Measurements from ENCODE around the gene NLRP1. TPM values are rescaled to one million over a fixed set of nuclear protein-coding genes. Genes with fewer than 3 reads are reported as not detected.

The NLRP1 gene
- total and polyA plus RNA-seq, 9 of the 15 experiments (the other 6 are each of a cell fraction or from before 2014, with no cell fraction given) = 4.0 to 69.4 (median 27.7) TPM

GRCh38 chr17:5563456-5563855 is 20.9 kb downstream of the NLRP1 start:
- Histone ChIP-seq H2AFZ (ENCODE audit: low read depth, low read length) (no peak overlapping the region), H3K9ac (ENCODE audit: insufficient read depth in 1 of 2, low read depth in 2 of 2, low read length in 2 of 2) (no peak overlapping the region), H3K36me3 (ENCODE audit: control insufficient read depth, insufficient read depth, low read length) (peaks cover 48% of the 10 kb centered on the region; the same call in 2 of the 3 replicates), H3K79me2 (ENCODE audit: control insufficient read depth, insufficient read depth, low read length) (no peaks in the 10 kb centered on the region), H3K4me1 (replicated peaks in 1 of 2; ENCODE audit: control insufficient read depth in 2 of 2, insufficient read depth in 2 of 2, low read length in 2 of 2) (no peaks in the 10 kb centered on the region), H3K27me3 (ENCODE audit: control insufficient read depth in 2 of 2, insufficient read depth in 2 of 2, low read length in 2 of 2) (no peaks in the 10 kb centered on the region), H4K20me1 (replicated peaks; ENCODE audit: control insufficient read depth, insufficient read depth, low read length) (no peaks in the 10 kb centered on the region), H3K4me2 (ENCODE audit: insufficient read depth, low read length) (no peak overlapping the region), H3K4me3 (no peak overlapping the region), H3K9me1 (ENCODE audit: control insufficient read depth, insufficient read depth, low read length) (no peaks in the 10 kb centered on the region), H3K27ac (ENCODE audit: extremely low read depth, low read depth, low read length) (no peak overlapping the region), H3K9me3 (replicated peaks; ENCODE audit: control insufficient read depth, insufficient read depth, low read depth, low read length) (no peaks in the 10 kb centered on the region)
- in situ Hi-C loops (cut with MboI) = no loop called here
- DNase-seq (ENCODE audit: extremely low read depth in 1 of 4, low spot score in 3 of 4) (no peak), ATAC-seq (no peak), FAIRE-seq (no peak)
- intact Hi-C loops (cut with micrococcal nuclease) = no loop called here
- TF ChIP-seq TSHZ1 (CRISPR knock-in tag; IDR thresholded peaks at IDR 0.05) (no peak), TFAP4 (CRISPR knock-in tag; IDR thresholded peaks at IDR 0.05; ENCODE audit: borderline replicate concordance) (no peak), TOE1 (IDR thresholded peaks at IDR 0.05; ENCODE audit: borderline replicate concordance) (no peak), TOE1 (CRISPR knock-in tag; IDR thresholded peaks at IDR 0.05; ENCODE audit: borderline replicate concordance, low read depth) (no peak), CBX2 (IDR thresholded peaks at IDR 0.05; ENCODE audit: insufficient read depth, low read length, poor library complexity, severe bottlenecking) (no peak), MED1 (CRISPR knock-in tag; IDR thresholded peaks at IDR 0.05; ENCODE audit: borderline replicate concordance) (no peak), MITF (IDR thresholded peaks at IDR 0.05) (no peak), THRB (CRISPR knock-in tag; conservative IDR thresholded peaks at IDR 0.05) (no peak), ILK (tag; IDR thresholded peaks at IDR 0.05; ENCODE audit: borderline replicate concordance, low read depth) (no peak)
- ChIA-PET CTCF (ENCODE audit: low intra/inter-chr PET ratio) (no interaction called here), POLR2A (no interaction called here)
- WGBS (ENCODE audit: insufficient coverage, low coverage, missing lambda C conversion rate) = 69% methylated on average over 2 of the region's 2 CpGs
- BruUV-seq (replicated peaks) = no TSS peak

All from K562 (cell line).